ENCODE data around the gene GPC5. TPM values are rescaled to one million over a fixed set of nuclear protein-coding genes. Genes with fewer than 3 reads are reported as not detected.

The GPC5 gene
- total RNA-seq, 1 experiment from 2014 or later, result 0.15 TPM

GRCh38 chr13:91699863-91700262 lies 301.4 kb downstream of the GPC5 start:
- no peak for DNase-seq
- Histone ChIP-seq H4K20me1 (ENCODE audit: control insufficient read depth, insufficient read depth, insufficient read length) (no peaks in the 10 kb centered on the region), H2BK12ac (ENCODE audit: insufficient read length, low read depth, low read length) (no peak overlapping the region), H3K9ac (ENCODE audit: extremely low read depth, insufficient read length, low read length) (no peak overlapping the region), H2AK5ac (ENCODE audit: insufficient read length, low read length) (no peak overlapping the region), H3K14ac (ENCODE audit: insufficient read depth, low read length) (no peak overlapping the region), H2BK20ac (ENCODE audit: low read depth, low read length, poor library complexity, severe bottlenecking) (no peak overlapping the region), H2BK120ac (ENCODE audit: low read depth, low read length, poor library complexity, severe bottlenecking) (no peak overlapping the region), H3K79me1 (ENCODE audit: insufficient read depth, low read depth, low read length, poor library complexity, severe bottlenecking) (no peaks in the 10 kb centered on the region), H3K23ac (ENCODE audit: insufficient read length, low read depth, low read length) (no peak overlapping the region), H3K27me3 (ENCODE audit: insufficient read depth, low read length) (no peaks in the 10 kb centered on the region), H3K4ac (ENCODE audit: low read depth, low read length) (no peak overlapping the region), H3K18ac (ENCODE audit: insufficient read length, low read depth, low read length) (no peak overlapping the region), H2BK5ac (ENCODE audit: insufficient read length, low read length) (no peak overlapping the region), H2AFZ (ENCODE audit: low read length) (no peak overlapping the region), H3K4me1 (ENCODE audit: insufficient read depth, low read length) (no peaks in the 10 kb centered on the region), H3T11ph (ENCODE audit: low read length) (no peak overlapping the region), H3K4me2 (ENCODE audit: insufficient read depth, insufficient read length, low read length) (no peak overlapping the region), H3K56ac (ENCODE audit: insufficient read length, low read depth, low read length) (no peak overlapping the region), H3K79me2 (ENCODE audit: insufficient read depth, low read length) (no peaks in the 10 kb centered on the region), H4K91ac (ENCODE audit: insufficient read length, low read depth, low read length) (no peak overlapping the region), H3K27ac (ENCODE audit: insufficient read length, low read depth, low read length) (no peak overlapping the region), H2BK15ac (ENCODE audit: low read depth, low read length) (no peak overlapping the region), H3K9me3 (ENCODE audit: control insufficient read depth, low read depth, low read length) (no peaks in the 10 kb centered on the region), H4K8ac (replicated peaks; ENCODE audit: insufficient read length, low read depth, low read length) (no peak overlapping the region), H4K5ac (ENCODE audit: insufficient read length, low read depth, low read length) (no peak overlapping the region), H3K23me2 (ENCODE audit: insufficient read length, low read depth, low read length, poor library complexity, severe bottlenecking) (no peaks in the 10 kb centered on the region)
- Mint-ChIP-seq H3K27me3 (ENCODE audit: low read depth) (no peaks in the 10 kb centered on the region), H3K27ac (no peak overlapping the region), H3K4me1 (no peaks in the 10 kb centered on the region), H3K4me3 (no peak overlapping the region), H3K36me3 (ENCODE audit: insufficient read depth in 1 of 3, low read depth in 3 of 3) (no peaks in the 10 kb centered on the region), H3K9me3 (peaks cover 0 to 3% of the 10 kb centered on the region in 2 experiments; a peak in 1 of 5 replicates)
- no peak; the same call in 2 of the 3 replicates for TF ChIP-seq CTCF (conservative IDR thresholded peaks at IDR 0.05)

Measured in H9 (cell line).